ENCODE results near the gene NCS1. TPM values are rescaled to one million over a fixed set of nuclear protein-coding genes. Genes with fewer than 3 reads are reported as not detected.

The NCS1 gene
- total RNA-seq, 1 donor from 2014 or later, result 14.3 TPM

DNA sequence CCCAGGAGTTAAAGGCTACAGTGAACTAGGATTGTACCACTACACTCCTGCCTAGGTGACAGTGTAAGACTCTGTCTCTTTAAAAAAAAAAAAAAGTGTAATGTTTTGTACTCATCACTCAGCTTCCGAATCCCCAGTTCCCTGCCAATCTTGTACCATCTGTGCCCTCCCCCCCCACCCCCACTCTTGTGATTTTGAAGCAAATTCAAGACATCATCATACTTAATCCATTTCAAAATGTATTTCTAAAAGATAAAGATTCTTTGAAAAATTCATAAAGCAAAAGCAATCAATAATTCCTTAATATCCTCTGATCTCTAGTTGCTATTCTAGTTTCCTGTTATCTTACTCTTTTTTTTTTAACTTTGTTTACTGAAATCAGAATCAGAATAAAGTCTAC is 58.4 kb downstream of the NCS1 start:
- intact Hi-C loops (cut with DNase I), result no loop called here
- DNase-seq (ENCODE audit: low spot score), result no peak

DNA sequence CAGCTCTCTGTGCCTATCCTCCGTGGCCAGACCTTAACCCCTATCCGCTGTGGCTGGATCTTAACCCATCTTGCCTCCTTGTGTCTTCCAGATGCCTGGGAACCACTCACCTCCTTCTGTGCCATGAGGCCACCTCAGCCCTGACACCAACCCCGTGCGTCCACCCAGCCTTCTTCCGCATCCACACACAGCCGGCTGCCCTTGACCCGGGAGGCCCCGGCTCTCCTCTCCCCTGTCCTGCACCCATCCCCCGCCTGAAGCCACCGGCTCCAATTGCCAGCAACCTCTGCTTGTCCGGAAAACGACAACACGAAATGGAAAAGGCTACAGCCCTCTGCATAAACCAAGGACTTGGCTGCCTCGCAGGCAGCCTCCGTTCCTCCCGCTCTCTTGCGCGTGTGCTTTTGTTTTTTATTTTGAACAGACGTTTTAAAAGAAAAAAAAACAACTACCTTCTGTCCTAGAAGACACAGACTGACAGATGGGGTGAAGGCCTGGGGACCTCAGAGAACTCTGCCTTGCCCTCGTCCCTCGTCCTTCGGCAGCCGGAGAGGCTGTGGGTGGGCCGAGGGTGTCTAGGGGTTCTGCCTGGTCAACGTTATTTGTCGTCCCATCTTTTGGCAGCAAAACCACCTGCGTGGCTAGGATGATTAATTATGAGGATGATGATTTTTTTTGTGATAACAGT is 60.8 kb downstream of the NCS1 start:
- intact Hi-C loops (cut with DNase I), result no loop called here
- DNase-seq (ENCODE audit: low spot score), result no peak

DNA sequence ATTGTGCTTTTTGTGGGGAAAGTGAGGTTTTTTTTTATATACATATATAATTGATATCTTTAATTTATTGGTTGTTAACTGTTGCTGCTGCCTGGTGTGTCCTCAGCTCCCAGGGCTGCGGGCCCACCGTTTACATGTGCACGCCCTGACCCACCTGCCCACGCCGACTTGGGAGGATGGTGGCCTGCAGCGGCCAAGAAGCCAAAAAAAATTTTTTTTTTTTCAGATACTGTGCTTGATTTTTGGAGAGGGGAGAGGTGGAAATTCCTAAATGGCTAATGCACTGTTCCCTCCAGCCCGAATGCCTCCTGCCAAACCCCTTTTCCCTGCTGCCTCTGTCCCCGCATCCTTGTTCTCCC is 61.4 kb downstream of the NCS1 start:
- DNase-seq (ENCODE audit: low spot score), result no peak
- intact Hi-C loops (cut with DNase I), result no loop called here

DNA sequence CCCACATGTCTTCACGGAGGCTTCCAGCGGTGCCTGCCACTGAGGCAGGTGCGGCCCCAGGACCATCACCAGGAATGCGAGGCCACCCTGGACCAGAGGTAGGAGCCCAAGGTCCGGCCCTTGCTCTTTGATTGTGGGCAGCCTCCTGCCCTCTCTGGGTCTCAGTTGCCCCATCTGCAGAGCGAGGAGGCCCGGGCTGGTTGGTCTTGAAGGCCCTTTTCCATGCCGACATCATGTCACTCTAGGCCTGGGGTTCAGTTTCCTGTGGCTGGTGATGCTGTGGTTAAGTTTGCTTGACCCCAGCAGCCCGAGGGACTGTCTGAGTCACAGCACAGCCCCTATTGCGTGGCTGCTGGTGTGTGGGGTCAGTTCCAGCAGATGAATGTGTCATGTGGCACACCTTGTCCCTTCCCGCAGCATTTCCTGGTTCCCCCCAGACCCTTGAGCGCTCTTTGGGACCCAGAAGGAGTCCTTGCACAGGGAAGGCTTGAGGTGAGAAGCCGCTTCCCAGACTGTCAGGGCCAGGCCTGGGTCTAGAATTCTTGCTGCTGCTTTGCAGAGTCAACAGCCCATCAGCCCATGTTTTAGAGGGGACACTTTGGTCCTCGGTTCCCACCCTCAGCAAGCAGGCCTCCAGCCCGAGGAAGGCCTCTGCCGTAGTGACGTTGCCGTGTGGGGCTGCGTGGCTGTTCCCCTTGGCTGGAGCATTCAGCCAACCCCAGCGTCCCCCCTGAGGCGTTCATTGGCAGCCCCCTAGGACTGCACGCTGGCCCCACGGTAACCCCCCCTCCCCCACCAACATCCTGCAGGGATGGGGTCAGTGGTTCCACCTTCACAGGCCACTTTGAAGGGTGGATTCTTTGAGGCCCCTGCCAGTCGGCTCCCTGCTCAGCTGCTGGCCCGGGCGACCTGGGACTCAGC is 62.4 kb downstream of the NCS1 start:
- intact Hi-C loops (cut with DNase I), result loop anchor here (5.0 kb wide), 2 partner anchors 57 to 347 kb away; no protein-coding TSS in a partner anchor
- DNase-seq (ENCODE audit: low spot score), result no peak

DNA sequence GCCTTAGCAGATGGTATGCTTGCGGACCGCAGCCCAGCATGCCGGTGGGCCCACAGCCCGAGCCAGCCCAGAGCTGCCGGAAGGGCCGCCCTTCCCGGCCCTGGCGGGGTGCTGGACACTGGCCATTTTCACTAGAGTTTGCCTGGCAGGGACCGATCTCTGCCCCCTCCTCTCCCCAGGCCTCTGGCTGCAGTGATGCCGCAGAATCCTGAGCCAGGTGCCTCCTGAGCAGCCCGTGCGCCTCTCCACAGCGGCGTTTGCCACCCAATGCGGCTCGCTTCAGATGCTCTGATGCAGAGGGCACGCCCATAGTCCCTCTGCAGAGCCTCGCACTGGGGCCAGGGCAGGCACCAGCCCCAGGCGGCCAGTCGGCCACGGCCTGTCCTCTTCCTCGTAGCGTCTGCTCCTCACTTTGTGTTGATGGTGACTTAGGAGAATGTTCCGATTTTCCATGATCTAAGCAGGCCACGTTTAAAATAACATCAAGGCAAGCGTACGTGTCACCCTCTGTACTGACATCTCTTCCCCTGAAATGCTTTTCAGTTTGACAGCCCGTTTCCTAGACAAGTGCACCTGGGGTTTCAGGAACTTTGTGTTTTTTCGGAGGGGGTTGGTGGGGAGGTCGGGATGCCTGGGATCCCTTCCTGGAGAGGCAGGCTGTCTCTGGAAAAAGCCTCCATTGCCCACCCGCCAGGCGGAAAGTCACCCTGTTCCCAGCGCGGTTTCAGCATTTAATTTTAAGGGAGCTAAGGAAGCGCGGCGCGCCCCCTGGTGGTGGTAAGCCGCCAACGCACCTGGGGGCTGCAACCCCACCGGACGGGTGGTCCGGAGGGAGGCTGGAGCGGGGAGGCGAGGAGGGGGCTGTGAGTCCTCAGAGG is 63.6 kb downstream of the NCS1 start:
- DNase-seq (ENCODE audit: low spot score), result no peak
- intact Hi-C loops (cut with DNase I), result loop anchor here (1.0 to 5.0 kb wide), 3 partner anchors 58 to 348 kb away; no protein-coding TSS in a partner anchor

DNA sequence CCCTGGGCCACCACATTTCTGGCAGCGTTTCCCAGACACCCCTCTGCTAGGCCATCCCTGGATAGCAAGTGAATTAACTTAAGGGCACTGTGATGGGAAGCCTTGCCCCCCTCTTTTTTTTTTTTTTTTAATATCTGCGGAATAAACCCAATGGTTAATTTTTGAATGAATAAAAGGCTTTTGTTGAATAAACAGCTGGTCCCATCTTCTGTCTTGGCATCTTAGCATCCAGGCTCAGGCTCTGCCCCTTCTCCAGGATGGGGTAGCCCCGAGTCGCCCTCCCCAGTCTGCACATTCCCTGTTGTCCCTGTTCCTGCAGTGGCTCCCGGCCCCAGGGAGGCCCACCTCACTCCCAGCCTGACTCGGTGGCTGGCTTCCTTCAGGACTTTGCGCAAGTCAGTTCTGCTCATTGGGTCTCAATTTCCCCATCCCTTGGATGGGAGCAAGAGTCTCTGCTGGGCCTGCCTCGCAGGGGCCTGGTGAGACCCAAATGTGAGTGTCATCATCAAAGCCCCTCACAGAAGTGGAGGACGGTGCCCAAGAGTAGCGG is 64.3 kb downstream of the NCS1 start:
- no peak for DNase-seq (ENCODE audit: low spot score)
- intact Hi-C loops (cut with DNase I), result loop anchor here (1.0 to 5.0 kb wide), 3 partner anchors 59 to 349 kb away; no protein-coding TSS in a partner anchor

DNA sequence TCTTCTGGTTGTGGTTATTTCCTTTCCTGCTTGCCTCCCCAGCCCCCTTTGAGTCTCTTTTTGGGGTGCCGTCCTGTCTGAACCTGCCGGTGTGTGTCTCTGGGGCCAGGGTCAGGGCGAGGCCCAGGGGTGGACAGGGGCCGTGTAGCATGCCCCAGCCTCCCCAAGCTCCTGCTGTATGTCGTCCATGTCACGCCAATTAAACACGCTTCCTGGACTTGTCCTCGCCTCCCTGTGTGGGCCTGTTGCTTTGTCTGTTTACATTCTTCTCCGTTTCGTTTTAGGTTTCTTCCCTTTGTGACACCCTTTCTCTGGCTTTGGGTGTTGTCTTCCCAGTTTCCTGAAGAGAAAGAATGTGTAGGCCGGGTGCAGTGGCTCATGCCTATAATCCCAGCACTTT is 64.9 kb downstream of the NCS1 start:
- DNase-seq (ENCODE audit: low spot score), result no peak
- intact Hi-C loops (cut with DNase I), result loop anchor here (5.0 kb wide), 2 partner anchors 60 to 350 kb away; no protein-coding TSS in a partner anchor

DNA sequence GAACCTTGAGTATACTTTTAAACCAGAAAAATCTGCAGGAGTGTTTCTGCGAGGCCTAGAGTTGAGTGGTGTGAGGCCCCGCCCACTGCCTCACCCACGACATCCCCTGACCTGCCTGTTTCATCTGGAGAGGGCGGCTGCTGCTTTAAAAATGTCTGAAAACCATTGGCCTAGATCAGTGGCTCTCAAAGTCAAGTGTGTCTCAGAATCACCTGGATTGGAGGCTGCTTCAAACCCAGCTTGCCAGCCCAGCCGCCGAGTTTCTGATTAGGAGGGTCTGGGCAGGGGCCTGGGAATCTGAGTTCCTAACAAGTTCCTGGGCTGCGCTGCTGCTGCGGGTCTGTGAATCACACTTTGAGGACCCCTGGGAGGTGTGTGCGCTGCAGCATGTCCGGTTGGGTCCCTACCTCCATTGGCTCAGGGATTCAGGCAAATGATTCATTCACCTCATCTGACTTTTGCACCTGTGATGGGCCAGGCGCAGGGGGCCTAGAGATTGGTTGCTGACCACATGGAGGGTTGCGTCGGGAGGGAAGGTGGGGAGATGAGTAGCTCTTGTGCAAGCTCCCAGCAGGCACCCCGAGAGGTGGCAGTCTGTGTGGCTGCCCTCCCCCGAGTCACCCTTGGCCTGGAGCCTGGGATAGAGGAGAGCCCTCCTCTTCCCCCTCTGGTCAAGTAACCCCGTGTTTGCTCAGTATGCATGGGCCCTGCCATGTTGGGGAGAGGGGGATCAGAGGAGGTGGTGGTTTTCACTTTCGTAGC is 65.7 kb downstream of the NCS1 start:
- DNase-seq (ENCODE audit: low spot score), result no peak
- intact Hi-C loops (cut with DNase I), result loop anchor here (5.0 kb wide), 2 partner anchors 61 to 351 kb away; no protein-coding TSS in a partner anchor

DNA sequence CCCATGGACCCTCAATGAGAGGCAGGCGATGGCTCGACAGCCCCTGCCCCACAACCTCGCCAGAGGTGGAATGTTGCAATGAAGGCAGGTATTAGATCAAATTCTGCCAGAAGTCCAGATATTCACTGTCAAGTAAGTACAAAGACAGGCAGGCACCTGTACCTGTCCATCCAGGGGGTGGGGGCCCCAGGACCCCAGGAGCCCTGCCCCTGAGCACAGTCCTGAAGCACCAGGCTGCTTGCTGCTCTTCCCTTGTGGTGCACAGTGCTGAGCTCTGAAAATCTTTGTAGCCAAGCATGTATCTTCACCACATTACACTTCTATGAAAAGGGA is 67.1 kb downstream of the NCS1 start:
- DNase-seq (ENCODE audit: low spot score), result no peak
- intact Hi-C loops (cut with DNase I), result loop anchor here (5.0 kb wide), 2 partner anchors 62 to 352 kb away; no protein-coding TSS in a partner anchor

DNA sequence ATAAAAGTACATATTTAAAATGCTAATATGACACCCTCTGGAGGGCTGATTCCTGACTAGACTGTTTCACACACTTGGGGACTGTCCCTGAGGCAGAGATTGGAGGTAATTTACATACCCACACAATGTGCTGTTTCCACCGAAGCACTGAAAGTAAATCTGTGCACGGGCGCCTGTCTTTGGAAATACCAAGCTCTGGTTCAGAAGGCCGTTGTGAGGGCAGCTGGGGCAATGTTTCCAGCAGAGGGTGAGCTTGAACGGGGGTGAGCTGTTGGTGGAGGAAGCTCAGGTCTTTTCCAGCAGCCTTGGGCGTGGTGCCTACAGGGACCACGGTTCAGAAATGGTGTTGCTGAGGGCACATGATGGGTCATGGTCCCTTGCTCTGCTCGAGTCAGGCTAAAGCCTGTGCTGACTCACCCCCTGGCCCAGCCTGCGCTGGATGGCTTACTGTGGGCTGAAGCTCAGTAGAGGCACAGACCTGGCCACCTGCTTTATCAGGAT is 67.6 kb downstream of the NCS1 start:
- DNase-seq (ENCODE audit: low spot score), result no peak
- intact Hi-C loops (cut with DNase I), result loop anchor here (5.0 kb wide), 3 partner anchors 62 to 352 kb away; no protein-coding TSS in a partner anchor

DNA sequence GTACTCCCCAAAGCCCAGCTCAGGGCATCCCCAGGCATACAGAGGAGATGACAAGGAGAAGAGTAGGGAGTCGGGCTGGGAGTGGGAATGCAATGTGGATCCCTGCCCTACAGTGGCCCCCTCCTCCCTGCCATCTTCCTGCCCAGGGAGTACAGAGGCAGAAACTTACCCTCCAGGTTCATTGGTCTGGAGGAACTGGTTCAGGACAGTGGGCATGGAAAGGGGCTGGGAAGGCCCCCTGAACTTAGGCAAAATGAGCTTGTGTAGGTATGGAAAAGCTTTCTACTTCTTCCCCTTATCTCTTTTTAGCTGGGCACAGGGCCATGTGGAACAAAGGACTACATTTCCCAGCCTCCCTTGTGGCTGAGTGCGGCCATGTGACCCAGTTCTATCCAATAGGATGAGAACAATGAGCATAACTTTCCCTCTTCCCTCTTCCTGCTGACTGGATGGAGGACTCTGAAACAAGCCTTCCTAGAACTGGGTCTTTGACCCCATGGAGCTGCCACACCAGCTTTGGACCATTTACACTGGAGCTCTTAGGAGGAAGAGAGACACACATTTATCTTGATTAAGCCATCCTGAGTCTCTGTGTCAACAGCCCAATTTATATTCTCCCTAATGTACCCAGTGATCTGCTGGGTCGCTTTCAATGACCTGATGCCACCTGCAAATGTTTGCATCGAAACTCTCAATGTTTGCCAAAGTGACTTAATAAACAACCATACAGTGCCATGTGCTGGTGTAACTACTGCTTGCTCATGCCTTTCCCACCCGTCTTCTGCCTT is 68.4 kb downstream of the NCS1 start:
- intact Hi-C loops (cut with DNase I), result loop anchor here (5.0 kb wide), 1 partner anchor 92 kb away; no protein-coding TSS in a partner anchor
- DNase-seq (ENCODE audit: low spot score), result no peak

DNA sequence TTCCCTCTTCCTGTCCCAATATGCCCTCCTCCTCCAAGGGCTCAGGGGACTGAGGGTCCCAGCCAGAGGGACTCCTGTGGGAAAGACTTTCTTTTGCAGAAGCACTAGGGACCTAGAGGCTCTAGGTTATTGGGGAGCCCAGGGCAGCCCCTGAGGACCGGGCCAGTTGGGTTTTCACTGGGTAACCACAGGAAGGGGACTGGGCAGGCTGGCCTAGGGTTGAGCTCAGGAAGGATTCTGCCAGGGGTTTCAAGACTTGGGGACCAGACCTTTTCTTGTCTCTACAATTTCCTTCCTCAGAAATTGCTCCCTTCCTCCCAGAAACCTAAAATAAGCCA is 69.0 kb downstream of the NCS1 start:
- no peak for DNase-seq (ENCODE audit: low spot score)
- intact Hi-C loops (cut with DNase I), result loop anchor here (5.0 kb wide), 1 partner anchor 91 kb away; no protein-coding TSS in a partner anchor

DNA sequence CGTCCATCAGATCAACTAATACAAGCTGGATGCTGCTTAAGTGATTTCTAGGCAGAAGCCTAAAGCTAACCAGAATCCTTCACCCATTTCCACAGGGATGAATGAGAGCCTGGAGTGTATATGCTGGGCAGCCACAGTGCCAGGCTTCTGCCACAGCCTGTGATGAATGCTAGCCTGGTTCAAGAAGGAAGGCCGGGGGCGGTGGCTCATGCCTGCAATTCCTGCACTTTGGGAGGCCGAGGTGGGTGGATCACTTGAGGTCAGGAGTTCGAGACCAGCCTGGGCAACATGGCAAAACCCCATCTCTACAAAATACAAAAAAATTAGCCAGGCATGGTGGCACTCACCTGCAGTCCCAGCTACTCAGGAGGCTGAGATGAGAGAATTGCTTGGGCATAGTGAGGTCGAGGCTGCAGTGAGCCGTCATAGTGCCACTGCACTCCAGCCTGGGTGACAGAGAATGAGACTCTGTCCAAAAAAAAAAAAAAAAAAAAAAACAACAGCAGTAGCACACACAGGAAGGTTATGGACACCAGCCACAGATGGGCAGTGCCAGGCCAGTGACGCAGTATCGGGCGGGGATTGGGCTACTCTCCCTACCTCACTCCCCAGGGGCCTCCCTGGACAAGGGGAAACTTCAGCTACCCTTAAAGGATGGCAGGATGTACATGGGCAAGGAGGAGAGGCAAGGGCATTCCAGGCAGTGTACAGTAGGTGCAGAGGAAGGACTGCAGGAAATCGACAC is 70.2 kb downstream of the NCS1 start:
- DNase-seq (ENCODE audit: low spot score), result no peak
- intact Hi-C loops (cut with DNase I), result loop anchor here (5.0 kb wide), 1 partner anchor 90 kb away; no protein-coding TSS in a partner anchor

DNA sequence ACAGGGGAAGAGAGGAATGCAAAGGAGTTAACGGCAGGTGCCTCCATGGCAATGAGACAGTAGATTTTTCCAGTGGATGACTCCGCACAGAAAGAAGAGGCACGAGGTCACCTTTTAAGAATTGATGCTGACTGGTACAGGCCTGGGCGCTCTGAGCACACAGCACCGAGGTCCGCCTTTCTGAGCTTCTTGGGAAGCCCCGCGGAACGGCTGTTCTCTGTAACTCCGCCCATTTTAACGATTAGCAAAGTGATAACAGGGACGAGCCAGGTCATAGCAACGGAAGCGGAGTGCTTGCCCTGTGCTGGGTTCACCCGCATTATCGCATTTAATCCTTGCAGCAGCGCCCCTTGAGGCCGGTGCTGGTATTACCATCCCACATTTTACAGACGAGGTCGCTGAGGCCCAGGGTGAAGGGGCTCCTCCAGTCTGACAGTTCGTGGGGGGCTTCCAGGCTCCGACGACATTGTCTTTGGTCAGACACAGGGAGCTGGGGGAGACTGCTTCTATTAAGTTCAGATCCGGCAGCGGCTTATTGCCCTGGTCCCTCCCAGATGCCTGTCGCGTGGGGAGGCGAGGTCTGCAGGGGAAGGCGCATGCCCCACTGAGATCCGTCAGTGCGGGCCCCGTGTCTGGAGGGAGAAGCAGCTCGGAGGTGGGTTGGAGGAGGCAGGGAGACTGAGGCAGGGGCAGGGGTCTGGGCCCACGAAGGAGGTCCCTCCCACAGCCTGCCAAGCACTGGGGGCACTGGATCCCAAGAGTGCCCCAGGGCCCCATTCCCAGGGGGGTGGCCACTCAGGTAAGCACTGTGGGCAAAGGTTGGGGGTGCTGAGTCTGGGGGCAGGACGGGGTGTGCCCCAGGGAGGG is 71.0 kb downstream of the NCS1 start:
- intact Hi-C loops (cut with DNase I), result loop anchor here (5.0 kb wide), 1 partner anchor 89 kb away; no protein-coding TSS in a partner anchor
- DNase-seq (ENCODE audit: low spot score), result peak; percentile 84

DNA sequence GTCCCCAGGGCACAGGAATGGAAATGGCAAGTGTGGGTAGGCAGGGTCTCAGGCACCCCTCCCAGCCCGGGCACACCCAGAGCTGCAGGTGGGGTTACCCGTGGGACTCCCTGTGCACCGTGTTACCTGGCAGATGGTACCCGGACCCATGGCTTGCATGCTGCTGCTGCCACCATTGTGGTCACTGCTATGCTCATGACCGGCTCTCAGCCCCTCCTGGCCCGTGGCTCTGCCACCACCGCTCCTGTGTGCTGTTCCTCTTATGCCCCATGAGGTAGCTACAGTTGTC is 71.6 kb downstream of the NCS1 start:
- intact Hi-C loops (cut with DNase I), result loop anchor here (5.0 kb wide), 1 partner anchor 88 kb away; no protein-coding TSS in a partner anchor
- no peak for DNase-seq (ENCODE audit: low spot score)

DNA sequence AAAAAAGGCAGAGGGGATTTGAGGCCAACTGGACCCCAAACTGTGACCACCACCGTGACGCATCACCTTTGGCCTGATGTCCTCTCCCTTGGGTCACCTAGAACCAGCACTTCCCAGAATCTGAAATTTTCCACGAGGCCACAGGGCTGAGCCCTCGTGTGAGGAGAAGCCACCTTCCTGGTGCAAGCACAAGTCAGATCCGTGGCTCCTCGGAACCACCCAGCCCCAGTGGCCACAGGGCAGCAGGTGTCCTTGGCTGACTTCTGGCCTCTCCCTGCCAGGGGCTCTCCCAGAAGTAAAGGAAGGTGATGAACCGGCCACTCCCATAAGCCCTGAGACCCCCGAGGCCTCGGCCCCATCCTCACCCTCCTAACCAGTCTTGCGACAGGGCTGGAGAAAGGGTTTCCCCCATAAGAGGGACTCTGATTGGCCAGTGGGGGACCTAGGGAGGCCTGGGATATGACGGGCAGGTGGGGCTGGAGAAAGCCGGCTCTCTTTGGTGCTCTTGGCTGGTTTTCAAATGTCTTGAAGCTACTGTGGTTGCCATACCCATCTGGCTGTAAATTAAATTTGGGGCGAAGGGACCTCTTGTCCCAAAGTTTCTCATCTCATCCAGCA is 72.5 kb downstream of the NCS1 start:
- peak; percentile 53 for DNase-seq (ENCODE audit: low spot score)
- intact Hi-C loops (cut with DNase I), result loop anchor here (5.0 kb wide), 1 partner anchor 88 kb away; no protein-coding TSS in a partner anchor

Data from cardiac septum (tissue), 1 donor.